HG03558 (cell line): ENCODE results near the gene SLC12A6.
"Not testable (repeated sequence)": the region's sequence is repeated elsewhere in the genome, so short reads cannot be mapped to it uniquely, and the experiment has no call there.

ENCODE experiments used
- ATAC-seq: cut with Tn5 transposase; IDR thresholded peaks from one replicate; pipeline ENCODE4 v1.9.1; 2021; ENCODE audit warnings: moderate number of reproducible peaks; ENCODE audit not compliant: unreplicated experiment; ENCODE audit errors: extremely low read depth

SLC12A6 gene

GRCh38 chr15:34337557-34338306 is at the start of gene SLC12A6:
Gene SLC12A6 (minus strand): TSS chr15:34337781. CDS start chr15:34336680, 1,101 bp downstream.
- ATAC-seq, result peak; percentile 36

DNA sequence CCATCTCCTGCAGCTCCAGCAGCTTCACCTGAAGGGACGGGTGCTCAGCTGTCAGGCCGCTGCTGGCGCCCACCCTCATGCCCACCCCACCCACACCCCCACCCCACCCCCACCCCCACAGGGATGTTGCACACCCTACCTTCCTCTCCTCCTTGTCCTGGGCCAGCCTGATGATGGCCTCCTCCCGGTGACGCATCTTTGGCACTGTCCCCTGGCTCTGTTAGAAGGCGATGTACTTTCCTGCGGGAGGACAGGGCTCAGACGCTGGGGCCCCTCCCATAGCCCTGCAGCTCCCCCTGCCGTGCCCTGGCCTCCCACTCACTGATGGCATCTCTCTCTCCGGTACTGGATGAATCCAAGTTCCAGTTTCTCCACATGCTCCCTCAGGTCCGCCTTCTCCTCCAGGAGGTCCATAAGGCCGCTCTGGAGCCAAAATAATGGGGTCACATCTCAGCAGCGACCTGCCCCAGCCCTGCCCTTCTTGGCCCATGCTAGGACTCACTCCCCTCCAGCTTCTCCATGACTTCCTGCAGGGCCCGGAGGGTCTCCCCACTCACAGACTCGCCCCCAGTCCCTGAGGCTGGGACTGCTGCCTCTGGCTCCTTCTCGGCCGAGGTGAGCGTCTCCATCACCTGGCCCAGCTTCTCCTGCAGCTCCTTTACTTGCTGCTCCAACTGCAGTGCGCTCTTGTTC is 44.4 kb upstream of the SLC12A6 start:
- not testable (repeated sequence) for ATAC-seq

GRCh38 chr15:34380491-34380890 is 42.9 kb upstream of the SLC12A6 start:
- ATAC-seq, result not testable (repeated sequence)

GRCh38 chr15:34376856-34377255 is 39.3 kb upstream of the SLC12A6 start:
- no peak for ATAC-seq

GRCh38 chr15:34375541-34375940 is 38.0 kb upstream of the SLC12A6 start:
- ATAC-seq, result not testable (repeated sequence)

GRCh38 chr15:34374816-34375215 is 37.2 kb upstream of the SLC12A6 start:
- no peak for ATAC-seq

GRCh38 chr15:34373951-34374350 is 36.4 kb upstream of the SLC12A6 start:
- ATAC-seq, result no peak

GRCh38 chr15:34370643-34371042 is 33.1 kb upstream of the SLC12A6 start:
- no peak for ATAC-seq

- no peak for ATAC-seq
Measured at GRCh38 chr15:34370129-34370528, 32.5 kb upstream of the SLC12A6 start.

- peak; percentile 54 for ATAC-seq
Measured at GRCh38 chr15:34367101-34368081, 29.8 kb upstream of the SLC12A6 start, which contains the start of gene LPCAT4. Gene LPCAT4 (minus strand): TSS chr15:34367196. CDS start chr15:34367100, 96 bp downstream.

GRCh38 chr15:34366271-34367065 is 28.9 kb upstream of the SLC12A6 start:
- no peak for ATAC-seq

- ATAC-seq, result no peak
Measured at GRCh38 chr15:34365836-34366235, 28.3 kb upstream of the SLC12A6 start.

DNA sequence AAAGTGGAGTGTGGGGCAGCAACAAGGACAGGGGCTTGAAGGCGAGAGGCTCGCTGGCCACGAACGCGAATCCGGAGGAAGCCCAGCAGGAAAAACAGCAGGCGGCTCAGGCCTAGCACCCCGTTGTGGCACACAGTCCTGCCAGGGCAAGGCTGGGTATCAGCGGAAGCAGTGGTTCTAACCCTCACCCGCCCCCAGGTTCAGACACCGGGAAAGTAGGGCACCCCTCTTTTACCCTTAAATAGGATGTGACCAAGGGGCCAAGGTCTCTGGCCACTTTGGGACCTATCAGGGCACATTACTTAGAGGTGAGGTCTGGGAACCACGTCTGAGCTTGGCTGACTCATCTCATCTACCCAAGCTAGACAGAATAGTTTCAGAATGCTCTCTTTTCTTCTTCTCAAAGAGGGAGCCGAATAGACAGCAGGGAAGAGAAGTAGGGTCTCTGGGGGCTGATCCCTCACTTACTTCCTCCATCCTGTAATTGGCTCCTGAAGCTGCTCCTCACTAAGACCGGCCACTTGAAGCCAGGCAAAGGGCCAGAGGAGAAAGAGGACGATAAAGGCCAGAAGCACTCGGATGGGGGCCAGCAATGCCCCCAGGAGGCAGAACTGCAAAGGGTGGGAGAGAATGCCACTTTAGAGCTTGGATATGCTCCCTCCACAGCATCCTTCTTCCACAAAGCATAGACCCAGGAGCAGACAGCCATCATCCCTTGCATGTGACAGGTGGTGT is 27.7 kb upstream of the SLC12A6 start:
- no peak for ATAC-seq

GRCh38 chr15:34364041-34364440 is 26.5 kb upstream of the SLC12A6 start:
- no peak for ATAC-seq

- ATAC-seq, result no peak
Measured at GRCh38 chr15:34362047-34362773, 24.6 kb upstream of the SLC12A6 start.

DNA sequence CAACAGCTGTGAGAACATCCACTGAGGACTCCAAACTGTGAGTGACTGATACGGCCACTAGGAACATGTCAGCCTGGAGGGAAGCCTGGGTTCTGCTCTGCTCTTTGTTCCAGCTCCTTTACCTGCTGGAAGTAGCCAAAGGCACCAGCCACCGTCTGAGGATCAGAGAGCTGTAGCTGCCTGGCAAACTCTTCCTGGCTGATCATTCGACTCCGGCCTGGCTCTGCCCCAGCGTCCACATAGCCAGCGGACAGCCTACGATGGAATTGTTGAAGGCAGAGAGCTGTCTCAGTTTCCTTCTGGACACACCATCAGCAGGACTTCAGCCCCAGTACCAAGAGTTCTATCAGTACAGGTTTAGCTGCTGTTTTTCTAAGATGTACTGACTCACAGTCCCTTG is 23.7 kb upstream of the SLC12A6 start:
- no peak for ATAC-seq

DNA sequence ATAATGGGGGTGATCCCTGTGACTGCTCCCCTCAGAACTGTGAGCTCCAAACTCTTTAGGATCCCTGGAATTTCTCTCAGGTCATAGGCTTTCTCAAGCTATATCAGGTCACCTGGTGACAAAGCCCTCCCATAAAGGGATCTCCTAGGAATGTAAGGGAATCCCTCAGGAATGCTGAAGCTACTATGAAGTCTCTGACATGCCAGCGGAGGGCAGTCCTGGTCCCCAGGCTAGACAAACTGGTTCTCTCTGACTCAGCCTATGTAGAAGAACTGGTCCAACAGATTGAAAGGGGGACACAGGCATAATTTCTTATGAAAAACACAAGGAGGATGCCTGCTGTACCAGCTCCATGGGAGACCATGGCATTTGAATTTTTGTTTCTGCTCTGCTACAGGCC is 22.7 kb upstream of the SLC12A6 start:
- no peak for ATAC-seq

DNA sequence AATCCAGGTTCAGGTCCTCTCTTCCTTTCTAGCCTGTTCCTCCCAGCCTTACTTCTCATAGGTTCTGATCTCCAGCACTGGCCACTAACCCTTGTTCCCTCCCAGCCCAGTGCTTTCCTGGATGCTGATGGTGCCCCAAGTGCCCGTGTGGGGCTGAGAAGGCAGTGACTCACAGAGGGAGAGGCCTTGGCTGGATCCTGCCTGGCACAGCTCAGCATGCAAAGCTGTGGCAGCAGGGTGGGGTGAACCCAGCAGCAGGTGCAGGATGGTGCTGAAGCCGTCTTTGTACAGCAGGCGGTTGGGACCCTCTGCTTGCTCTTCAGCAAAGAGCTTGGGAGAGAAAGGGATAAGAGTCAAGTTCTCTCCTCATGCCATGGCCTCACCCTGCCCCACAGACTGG is 21.8 kb upstream of the SLC12A6 start:
- no peak for ATAC-seq
